ENCODE results near the gene PPP1R11.
"Not testable (repeated sequence)": the region's sequence is repeated elsewhere in the genome, so short reads cannot be mapped to it uniquely, and the experiment has no call there.

Gene PPP1R11

GRCh38 chr6:30066577-30067459 is at the start of gene PPP1R11:
TSS of gene PPP1R11 (plus strand) at chr6:30067198. CDS start at chr6:30067411, 213 bp downstream.
- Mint-ChIP-seq H3K4me1 (peaks cover 54% of the 10 kb centered on the region), H3K27ac (peak within 1 kb of the TSS; percentile 94)

GRCh38 chr6:30019819-30020218 is 47.2 kb upstream of the PPP1R11 start:
- ATAC-seq (no peak), DNase-seq (no peak)
- Mint-ChIP-seq H3K4me1 (no peaks in the 10 kb centered on the region), H3K27ac (no peak overlapping the region), H3K36me3 (ENCODE audit: low read depth) (peaks cover 5% of the 10 kb centered on the region), H3K27me3 (no peaks in the 10 kb centered on the region), H3K9me3 (no peaks in the 10 kb centered on the region), H3K4me3 (no peak overlapping the region)

More at GRCh38 chr6:30066577-30067459, at the start of gene PPP1R11:
- Mint-ChIP-seq H3K9me3 (peaks cover 7% of the 10 kb centered on the region), H3K4me3 (peak within 1 kb of the TSS; percentile 95), H3K27me3 (peaks cover 13% of the 10 kb centered on the region), H3K36me3 (ENCODE audit: low read depth) (peaks cover 52% of the 10 kb centered on the region)
- ATAC-seq (peak; percentile 99), DNase-seq (peak; percentile 98)

- Mint-ChIP-seq H3K4me3 (no peak overlapping the region), H3K27me3 (no peaks in the 10 kb centered on the region), H3K36me3 (ENCODE audit: low read depth) (peaks cover 5% of the 10 kb centered on the region), H3K9me3 (no peaks in the 10 kb centered on the region), H3K27ac (no peak overlapping the region), H3K4me1 (no peaks in the 10 kb centered on the region)
- DNase-seq (no peak), ATAC-seq (no peak)
Measured at GRCh38 chr6:30020626-30021025, 46.4 kb upstream of the PPP1R11 start.

- Mint-ChIP-seq H3K4me3 (no peak overlapping the region), H3K27me3 (no peaks in the 10 kb centered on the region), H3K4me1 (no peaks in the 10 kb centered on the region), H3K27ac (no peak overlapping the region), H3K9me3 (no peaks in the 10 kb centered on the region), H3K36me3 (ENCODE audit: low read depth) (peaks cover 5% of the 10 kb centered on the region)
- ATAC-seq: no peak
- no peak for DNase-seq
Measured at GRCh38 chr6:30022189-30022588, 44.8 kb upstream of the PPP1R11 start.

GRCh38 chr6:30022712-30023111 is 44.3 kb upstream of the PPP1R11 start:
- H3K9me3 Mint-ChIP-seq, H3K4me1 Mint-ChIP-seq, DNase-seq: not testable (repeated sequence)

GRCh38 chr6:30025186-30025585 is 41.8 kb upstream of the PPP1R11 start:
- Mint-ChIP-seq H3K36me3 (ENCODE audit: low read depth) (peaks cover 5% of the 10 kb centered on the region), H3K27ac (no peak overlapping the region), H3K4me3 (no peak overlapping the region), H3K4me1 (no peaks in the 10 kb centered on the region), H3K27me3 (no peaks in the 10 kb centered on the region), H3K9me3 (no peaks in the 10 kb centered on the region)
- DNase-seq (no peak), ATAC-seq (no peak)

More at GRCh38 chr6:30022712-30023111, 44.3 kb upstream of the PPP1R11 start:
- H3K36me3 Mint-ChIP-seq (ENCODE audit: low read depth); H3K27me3 Mint-ChIP-seq; H3K27ac Mint-ChIP-seq; H3K4me3 Mint-ChIP-seq; ATAC-seq: not testable (repeated sequence)

- Mint-ChIP-seq H3K4me1 (no peaks in the 10 kb centered on the region), H3K27ac (no peak overlapping the region), H3K4me3 (no peak overlapping the region), H3K36me3 (ENCODE audit: low read depth) (peaks cover 5% of the 10 kb centered on the region), H3K27me3 (no peaks in the 10 kb centered on the region), H3K9me3 (no peaks in the 10 kb centered on the region)
- DNase-seq (no peak), ATAC-seq (no peak)
Measured at GRCh38 chr6:30029588-30029987, 37.4 kb upstream of the PPP1R11 start.

GRCh38 chr6:30031381-30031780 is 35.6 kb upstream of the PPP1R11 start:
- DNase-seq (no peak), ATAC-seq (no peak)
- Mint-ChIP-seq H3K27ac (no peak overlapping the region), H3K27me3 (no peaks in the 10 kb centered on the region), H3K36me3 (ENCODE audit: low read depth) (peaks cover 5% of the 10 kb centered on the region), H3K9me3 (no peaks in the 10 kb centered on the region), H3K4me1 (no peaks in the 10 kb centered on the region), H3K4me3 (no peak overlapping the region)

- DNase-seq; H3K9me3 Mint-ChIP-seq; H3K4me1 Mint-ChIP-seq; ATAC-seq; H3K27me3 Mint-ChIP-seq; H3K4me3 Mint-ChIP-seq; H3K27ac Mint-ChIP-seq; H3K36me3 Mint-ChIP-seq (ENCODE audit: low read depth): not testable (repeated sequence)
Measured at GRCh38 chr6:30033440-30033839, 33.6 kb upstream of the PPP1R11 start.

GRCh38 chr6:30035784-30036183 is 31.2 kb upstream of the PPP1R11 start:
- Mint-ChIP-seq H3K27me3 (no peaks in the 10 kb centered on the region), H3K9me3 (no peaks in the 10 kb centered on the region), H3K36me3 (ENCODE audit: low read depth) (peaks cover 5% of the 10 kb centered on the region), H3K27ac (no peak overlapping the region), H3K4me1 (no peaks in the 10 kb centered on the region), H3K4me3 (no peak overlapping the region)
- DNase-seq (no peak), ATAC-seq (no peak)

GRCh38 chr6:30037182-30037788 is 29.7 kb upstream of the PPP1R11 start:
- ATAC-seq (no peak), DNase-seq (no peak)
- Mint-ChIP-seq H3K9me3 (no peaks in the 10 kb centered on the region), H3K27ac (no peak overlapping the region), H3K36me3 (ENCODE audit: low read depth) (peaks cover 5% of the 10 kb centered on the region), H3K4me1 (peaks cover 1% of the 10 kb centered on the region), H3K27me3 (no peaks in the 10 kb centered on the region), H3K4me3 (no peak overlapping the region)

GRCh38 chr6:30041221-30041620 is 25.8 kb upstream of the PPP1R11 start:
- ATAC-seq (no peak), DNase-seq (no peak)
- H3K27ac Mint-ChIP-seq: no peak overlapping the region
- no peaks in the 10 kb centered on the region for H3K36me3 Mint-ChIP-seq (ENCODE audit: low read depth)
- no peaks in the 10 kb centered on the region for H3K27me3 Mint-ChIP-seq
- H3K9me3 Mint-ChIP-seq: no peaks in the 10 kb centered on the region
- H3K4me3 Mint-ChIP-seq: no peak overlapping the region
- H3K4me1 Mint-ChIP-seq: peaks cover 17% of the 10 kb centered on the region

GRCh38 chr6:30041821-30042220 is 25.2 kb upstream of the PPP1R11 start:
- DNase-seq: no peak
- ATAC-seq: no peak

GRCh38 chr6:30042476-30042875 is 24.5 kb upstream of the PPP1R11 start:
- H3K27me3 Mint-ChIP-seq: no peaks in the 10 kb centered on the region
- H3K27ac Mint-ChIP-seq: no peak overlapping the region
- no peaks in the 10 kb centered on the region for H3K9me3 Mint-ChIP-seq
- H3K36me3 Mint-ChIP-seq (ENCODE audit: low read depth): no peaks in the 10 kb centered on the region
- no peak for DNase-seq
- ATAC-seq: peak; percentile 49
- peaks cover 21% of the 10 kb centered on the region for H3K4me1 Mint-ChIP-seq
- H3K4me3 Mint-ChIP-seq: no peak overlapping the region

More at GRCh38 chr6:30041821-30042220, 25.2 kb upstream of the PPP1R11 start:
- H3K9me3 Mint-ChIP-seq: no peaks in the 10 kb centered on the region
- H3K27ac Mint-ChIP-seq: no peak overlapping the region
- H3K4me1 Mint-ChIP-seq: peaks cover 17% of the 10 kb centered on the region
- no peaks in the 10 kb centered on the region for H3K36me3 Mint-ChIP-seq (ENCODE audit: low read depth)
- no peaks in the 10 kb centered on the region for H3K27me3 Mint-ChIP-seq
- no peak overlapping the region for H3K4me3 Mint-ChIP-seq

- no peaks in the 10 kb centered on the region for H3K27me3 Mint-ChIP-seq
- ATAC-seq (peak; percentile 61), DNase-seq (no peak)
- no peaks in the 10 kb centered on the region for H3K9me3 Mint-ChIP-seq
- H3K36me3 Mint-ChIP-seq (ENCODE audit: low read depth): no peaks in the 10 kb centered on the region
- no peak overlapping the region for H3K27ac Mint-ChIP-seq
- no peak overlapping the region for H3K4me3 Mint-ChIP-seq
- H3K4me1 Mint-ChIP-seq: peaks cover 21% of the 10 kb centered on the region
Measured at GRCh38 chr6:30042914-30043313, 24.1 kb upstream of the PPP1R11 start.

Measured in activated naive CD8-positive, alpha-beta T cell treated with anti-CD3 and anti-CD28 coated beads, Interleukin-2, amount 50 U/mL, for 24 hours (primary cell).